ENCODE results near the gene ECSIT. TPM values are rescaled to one million over a fixed set of nuclear protein-coding genes. Genes with fewer than 3 reads are reported as not detected.
A peak's percentile ranks its signal among the peaks of the same experiment; 100 is the strongest.

Gene ECSIT
- total RNA-seq, 1 donor = 36.9 TPM

DNA sequence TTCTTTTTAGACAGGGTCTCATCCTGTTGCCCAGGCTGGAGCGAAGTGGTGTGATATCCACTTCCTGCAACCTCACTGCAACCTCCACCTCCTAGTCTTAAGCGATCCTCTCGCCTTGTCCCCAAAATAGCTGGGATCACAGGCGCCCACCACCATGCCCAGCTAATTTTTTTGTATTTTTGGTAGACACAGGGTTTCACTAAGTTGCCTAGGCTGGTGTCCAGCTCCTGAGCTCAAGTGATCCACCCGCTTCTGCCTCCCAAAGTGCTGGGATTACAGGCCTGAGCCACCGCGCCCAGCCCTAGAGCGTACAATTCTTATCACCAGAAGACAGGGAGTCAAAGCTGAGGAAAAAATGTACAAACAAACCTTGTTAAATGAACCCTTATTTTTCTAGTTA is 34.6 kb upstream of the ECSIT start:
- Histone ChIP-seq H3K79me2 (ENCODE audit: insufficient read depth, low read length) (peaks cover 6% of the 10 kb centered on the region), H3K27ac (ENCODE audit: low read depth, low read length) (no peak overlapping the region), H3K27me3 (ENCODE audit: insufficient read depth, low read length) (no peaks in the 10 kb centered on the region), H3K4me3 (ENCODE audit: insufficient read depth, low read length) (no peak overlapping the region), H3K4me1 (ENCODE audit: insufficient read depth, low read length) (peaks cover 12% of the 10 kb centered on the region), H3K36me3 (ENCODE audit: insufficient read depth, low read length) (no peaks in the 10 kb centered on the region), H4K20me1 (ENCODE audit: insufficient read depth, low read length) (peaks cover 5% of the 10 kb centered on the region), H3K4me2 (ENCODE audit: insufficient read depth, low read length) (no peak overlapping the region), H2AFZ (ENCODE audit: low read length) (no peak overlapping the region), H3K9me3 (ENCODE audit: low read depth, low read length) (no peaks in the 10 kb centered on the region)
- no peak for TF ChIP-seq CTCF (IDR thresholded peaks at IDR 0.05; ENCODE audit: extremely low read depth, low read depth, low read length)
- DNase-seq (ENCODE audit: insufficient read length, low spot score, missing footprints) = no peak

DNA sequence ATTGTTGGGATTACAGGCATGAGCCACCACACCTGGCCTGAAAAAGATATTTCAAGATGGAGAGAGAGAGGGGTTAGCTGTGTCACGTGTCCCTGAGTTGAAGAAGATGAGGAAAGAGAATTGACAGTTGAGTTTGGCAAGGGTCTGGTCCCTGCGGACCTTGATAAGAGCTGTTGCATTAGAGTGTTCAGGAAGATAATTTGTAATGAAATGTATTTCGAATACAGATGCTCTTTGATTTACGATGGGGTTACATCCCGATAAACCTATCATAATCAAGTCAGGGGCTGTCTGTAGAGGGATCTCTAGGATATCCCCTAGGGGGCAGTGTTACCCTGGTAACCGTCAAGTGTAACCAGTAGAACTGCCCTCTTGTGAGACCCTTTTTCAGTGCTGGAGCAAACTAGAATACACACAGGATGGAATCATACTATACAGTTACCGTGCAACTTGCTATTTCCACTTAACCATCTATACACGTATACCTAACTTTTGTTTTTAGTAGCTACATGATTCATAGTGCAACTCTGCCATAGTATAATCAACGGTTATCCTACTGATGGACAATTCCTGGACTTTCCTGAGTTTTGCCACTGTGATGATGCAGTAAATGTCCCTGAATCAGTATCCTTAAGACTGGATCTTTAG is 31.6 kb upstream of the ECSIT start:
- no peaks in the 10 kb centered on the region for H3K27me3 ChIP-seq (ENCODE audit: insufficient read depth, low read length)
- peak; percentile 88 for DNase-seq (ENCODE audit: insufficient read length, low spot score, missing footprints)
- H3K4me1 ChIP-seq (ENCODE audit: insufficient read depth, low read length) = peaks cover 21% of the 10 kb centered on the region
- H3K27ac ChIP-seq (ENCODE audit: low read depth, low read length) = no peak overlapping the region
- no peaks in the 10 kb centered on the region for H3K9me3 ChIP-seq (ENCODE audit: low read depth, low read length)
- no peak overlapping the region for H2AFZ ChIP-seq (ENCODE audit: low read length)
- H3K79me2 ChIP-seq (ENCODE audit: insufficient read depth, low read length) = peaks cover 34% of the 10 kb centered on the region
- H4K20me1 ChIP-seq (ENCODE audit: insufficient read depth, low read length) = peaks cover 27% of the 10 kb centered on the region
- H3K36me3 ChIP-seq (ENCODE audit: insufficient read depth, low read length) = peaks cover under 1% of the 10 kb centered on the region
- peak overlapping the region; percentile 99 for H3K4me2 ChIP-seq (ENCODE audit: insufficient read depth, low read length)
- peak; percentile 72 for TF ChIP-seq CTCF (IDR thresholded peaks at IDR 0.05; ENCODE audit: extremely low read depth, low read depth, low read length)
- H3K4me3 ChIP-seq (ENCODE audit: insufficient read depth, low read length) = peak overlapping the region; percentile 28

DNA sequence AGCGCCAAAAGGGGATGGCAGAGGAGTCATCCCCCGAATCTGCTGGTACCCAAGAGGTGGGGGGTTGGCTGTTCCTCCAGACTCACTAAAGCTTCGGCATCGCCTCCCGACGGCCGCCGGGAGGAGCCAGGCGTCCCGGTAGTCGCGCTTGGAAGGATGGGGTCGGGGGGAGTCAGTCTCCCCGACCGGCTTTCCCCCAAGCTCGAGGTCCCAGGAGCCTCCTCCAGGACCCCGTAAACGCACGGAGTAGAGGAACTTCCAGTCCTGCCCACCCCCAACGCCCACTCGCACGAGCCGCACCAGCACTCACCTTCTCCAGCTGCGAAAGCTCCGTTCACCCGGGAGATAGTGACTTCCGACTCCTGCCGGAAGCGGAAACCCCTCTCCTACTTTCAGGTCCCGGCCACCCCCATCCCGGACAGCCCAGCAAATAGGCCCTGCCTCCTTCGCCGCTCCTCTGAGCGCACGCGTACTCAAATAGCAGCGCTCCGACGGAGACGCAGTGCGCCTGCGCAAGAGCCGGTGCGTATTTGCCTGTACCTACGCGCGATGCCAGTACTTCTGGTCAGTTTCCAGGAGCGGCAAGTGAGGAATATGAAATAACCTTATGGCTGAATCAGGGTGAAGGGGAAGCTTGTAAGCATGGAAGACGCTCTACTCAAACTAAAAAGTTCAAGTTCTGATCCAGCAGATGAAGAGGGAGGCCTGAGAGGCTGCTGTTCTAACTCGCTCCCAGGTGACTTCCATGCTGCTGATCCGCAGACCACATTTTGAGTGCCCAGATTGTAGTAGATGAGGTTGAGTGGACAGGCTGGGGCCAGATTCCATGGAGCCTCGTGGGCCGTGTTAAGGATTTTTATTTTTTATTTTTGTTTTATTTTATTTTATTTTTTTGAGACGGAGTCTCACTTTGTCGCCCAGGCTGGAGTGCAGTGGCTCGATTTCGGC is 30.2 kb upstream of the ECSIT start, which contains the start of gene ELOF1:
Gene ELOF1, minus strand, starts transcription at position 350 of the 948 bp plus-strand sequence. CDS start 4,883 bp downstream, outside the sequence.
- Histone ChIP-seq H3K4me2 (ENCODE audit: insufficient read depth, low read length) (peak within 1 kb of the TSS; percentile 99), H3K27ac (ENCODE audit: low read depth, low read length) (peak within 1 kb of the TSS; percentile 74), H3K4me1 (ENCODE audit: insufficient read depth, low read length) (peaks cover 21% of the 10 kb centered on the region), H3K4me3 (ENCODE audit: insufficient read depth, low read length) (peak within 1 kb of the TSS; percentile 99), H4K20me1 (ENCODE audit: insufficient read depth, low read length) (peaks cover 34% of the 10 kb centered on the region), H2AFZ (ENCODE audit: low read length) (peak within 1 kb of the TSS; percentile 99), H3K9me3 (ENCODE audit: low read depth, low read length) (no peaks in the 10 kb centered on the region), H3K36me3 (ENCODE audit: insufficient read depth, low read length) (peaks cover 5% of the 10 kb centered on the region), H3K79me2 (ENCODE audit: insufficient read depth, low read length) (peaks cover 41% of the 10 kb centered on the region), H3K27me3 (ENCODE audit: insufficient read depth, low read length) (no peaks in the 10 kb centered on the region)
- peak; percentile 99 for DNase-seq (ENCODE audit: insufficient read length, low spot score, missing footprints)
- no peak for TF ChIP-seq CTCF (IDR thresholded peaks at IDR 0.05; ENCODE audit: extremely low read depth, low read depth, low read length)
